Kidney tubule cell (primary cell): ENCODE data around the gene LIN7B.
"Not testable (repeated sequence)": the region's sequence is repeated elsewhere in the genome, so short reads cannot be mapped to it uniquely, and the experiment has no call there.

Experiments
- DNase-seq: peaks from one replicate; pipeline ENCODE4 v3.0.0-alpha.2; 2018; ENCODE audit warnings: low spot score

Gene LIN7B

GRCh38 chr19:49119411-49120324, 5.5 kb downstream of the LIN7B start, which contains the start of gene PPFIA3:
Gene PPFIA3, plus strand, starts transcription at chr19:49119544. Its CDS starts 8,330 bp downstream, at chr19:49127874.
- peak; percentile 54 for DNase-seq

DNA sequence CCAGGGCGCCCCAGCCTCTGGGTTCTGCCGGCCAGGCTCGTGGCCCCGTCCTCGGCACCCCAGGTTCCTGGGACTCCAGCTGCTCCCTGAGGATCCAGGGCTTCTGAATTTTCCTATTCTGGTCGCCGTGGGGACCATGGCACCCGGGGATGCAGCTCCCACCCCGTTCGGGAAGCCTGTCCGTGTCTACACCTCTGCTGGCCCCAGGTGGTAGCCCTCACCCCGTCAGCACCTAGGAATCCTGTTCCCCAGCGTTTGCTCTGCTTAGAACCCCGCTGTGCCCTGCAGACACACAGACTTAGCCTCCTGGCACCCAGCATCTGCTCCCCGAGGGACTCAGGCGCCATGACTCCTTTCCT, 6.1 kb downstream of the LIN7B start:
- DNase-seq = no peak

DNA sequence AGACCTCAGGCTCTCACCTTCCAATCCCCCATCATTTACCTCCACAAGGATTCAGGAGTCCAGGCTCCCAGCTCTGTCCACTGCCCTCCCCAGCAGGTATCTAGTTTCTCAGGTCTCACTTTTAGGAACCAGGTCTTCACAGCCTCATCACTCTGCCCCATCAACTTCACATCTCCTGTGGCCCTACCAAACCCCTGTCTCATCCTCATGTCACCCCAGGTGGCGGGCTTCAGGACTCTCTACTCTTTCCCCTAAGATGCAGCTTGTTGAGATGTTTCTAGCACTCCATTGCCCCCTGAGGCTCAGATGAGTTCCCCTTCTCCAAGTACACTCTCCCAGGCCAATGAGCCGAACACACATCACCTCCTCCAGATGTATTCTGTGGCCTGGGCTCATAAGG, 6.7 kb downstream of the LIN7B start:
- DNase-seq = no peak

- DNase-seq = not testable (repeated sequence)
These were observed 7.7 kb downstream of the LIN7B start for GRCh38 chr19:49121841-49122240.

GRCh38 chr19:49123285-49123684, 9.1 kb downstream of the LIN7B start:
- DNase-seq = not testable (repeated sequence)

- DNase-seq = no peak
These were observed 11.0 kb downstream of the LIN7B start for GRCh38 chr19:49125025-49125731.

DNA sequence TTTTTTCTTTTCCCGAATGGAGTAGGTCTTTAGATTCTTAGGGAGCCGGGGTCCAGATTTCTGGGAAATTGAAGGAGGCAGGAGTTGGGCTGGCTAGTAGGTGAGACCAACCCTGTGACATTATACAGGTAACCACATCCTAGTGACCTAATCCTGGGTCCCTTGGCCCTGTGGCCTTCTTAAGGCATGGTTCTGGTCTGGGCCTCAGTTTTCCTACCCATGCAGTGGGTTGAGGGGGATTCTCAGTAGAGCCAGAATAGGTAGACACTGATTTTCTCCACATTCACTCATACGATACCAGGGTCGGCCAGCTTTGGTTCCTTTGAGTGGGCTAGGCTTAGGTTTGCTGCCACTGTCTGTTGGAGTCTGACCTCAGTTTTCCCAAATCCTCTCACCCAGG, 12.4 kb downstream of the LIN7B start:
- DNase-seq = no peak

DNA sequence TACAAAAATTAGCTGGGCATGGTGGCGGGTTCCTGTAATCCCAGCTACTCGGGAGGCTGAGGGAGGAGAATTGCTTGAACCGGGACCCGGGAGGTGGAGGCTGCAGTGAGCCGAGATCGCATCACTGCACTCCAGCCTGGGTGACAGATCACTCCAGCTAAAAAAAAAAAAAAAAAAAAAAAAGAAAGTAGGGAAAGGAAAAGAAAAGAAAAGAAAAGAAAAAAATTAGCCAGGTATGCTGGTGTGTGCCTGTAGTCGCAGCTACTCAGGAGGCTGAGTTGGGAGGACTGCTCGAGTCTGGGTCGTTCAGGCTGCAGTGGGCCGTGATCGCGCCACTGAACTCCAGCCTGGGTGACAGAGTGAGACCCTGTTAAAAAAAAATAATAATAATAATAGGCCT, 13.1 kb downstream of the LIN7B start:
- not testable (repeated sequence) for DNase-seq

DNA sequence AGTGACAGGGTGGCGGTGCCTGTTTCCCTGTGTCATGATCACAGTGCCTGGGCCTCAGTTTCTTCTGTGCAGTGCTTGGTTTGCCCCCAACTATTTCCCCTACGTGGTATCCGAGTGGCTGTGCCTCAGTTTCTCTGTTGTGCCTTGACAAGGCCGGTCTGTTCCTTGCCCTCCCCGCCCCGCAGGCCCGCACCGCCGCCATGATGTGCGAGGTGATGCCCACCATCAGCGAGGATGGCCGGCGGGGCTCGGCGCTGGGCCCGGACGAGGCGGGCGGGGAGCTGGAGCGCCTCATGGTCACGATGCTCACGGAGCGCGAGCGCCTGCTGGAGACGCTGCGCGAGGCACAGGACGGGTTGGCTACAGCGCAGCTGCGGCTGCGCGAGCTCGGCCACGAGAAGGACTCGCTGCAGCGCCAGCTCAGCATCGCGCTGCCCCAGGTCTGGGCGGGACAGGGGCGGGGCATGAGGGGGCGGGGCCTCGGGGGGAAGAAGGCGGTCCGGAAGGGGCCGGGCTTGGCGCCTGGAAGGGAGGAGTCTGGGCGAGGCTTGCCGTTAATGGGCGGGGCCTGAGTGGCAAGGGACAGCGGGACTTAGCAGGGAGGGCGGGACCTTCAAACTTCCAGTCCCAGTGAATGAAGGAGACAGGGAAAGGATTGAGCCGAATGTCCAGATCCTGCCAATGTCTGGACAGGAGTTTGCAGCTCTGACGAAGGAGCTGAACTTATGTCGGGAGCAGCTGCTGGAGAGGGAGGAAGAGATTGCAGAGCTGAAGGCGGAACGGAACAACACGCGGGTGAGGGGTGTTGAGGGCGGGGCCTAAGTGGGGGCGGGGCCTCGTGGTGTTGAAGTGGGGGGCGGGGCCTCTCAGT, 13.7 kb downstream of the LIN7B start:
- DNase-seq = peak; percentile 96

- no peak for DNase-seq
These were observed 14.5 kb downstream of the LIN7B start for GRCh38 chr19:49128545-49129237.

- DNase-seq = no peak
These were observed 15.0 kb downstream of the LIN7B start for GRCh38 chr19:49129238-49129583.

DNA sequence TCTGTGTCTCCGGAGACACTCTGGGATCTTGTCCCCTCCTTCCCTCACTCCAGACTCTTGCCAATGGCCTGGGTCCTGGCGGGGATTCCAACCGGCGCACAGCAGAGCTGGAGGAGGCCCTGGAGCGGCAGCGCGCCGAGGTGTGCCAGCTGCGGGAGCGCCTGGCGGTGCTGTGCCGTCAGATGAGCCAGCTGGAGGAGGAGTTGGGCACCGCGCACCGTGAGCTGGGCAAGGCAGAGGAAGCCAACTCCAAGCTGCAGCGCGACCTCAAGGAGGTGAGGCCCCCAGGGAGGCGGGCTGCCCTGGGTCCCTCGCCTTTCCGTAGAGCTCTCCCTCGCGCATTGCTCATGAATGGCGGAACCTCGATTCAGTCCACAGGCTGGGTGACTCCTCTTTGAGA, 16.2 kb downstream of the LIN7B start:
- no peak for DNase-seq

DNA sequence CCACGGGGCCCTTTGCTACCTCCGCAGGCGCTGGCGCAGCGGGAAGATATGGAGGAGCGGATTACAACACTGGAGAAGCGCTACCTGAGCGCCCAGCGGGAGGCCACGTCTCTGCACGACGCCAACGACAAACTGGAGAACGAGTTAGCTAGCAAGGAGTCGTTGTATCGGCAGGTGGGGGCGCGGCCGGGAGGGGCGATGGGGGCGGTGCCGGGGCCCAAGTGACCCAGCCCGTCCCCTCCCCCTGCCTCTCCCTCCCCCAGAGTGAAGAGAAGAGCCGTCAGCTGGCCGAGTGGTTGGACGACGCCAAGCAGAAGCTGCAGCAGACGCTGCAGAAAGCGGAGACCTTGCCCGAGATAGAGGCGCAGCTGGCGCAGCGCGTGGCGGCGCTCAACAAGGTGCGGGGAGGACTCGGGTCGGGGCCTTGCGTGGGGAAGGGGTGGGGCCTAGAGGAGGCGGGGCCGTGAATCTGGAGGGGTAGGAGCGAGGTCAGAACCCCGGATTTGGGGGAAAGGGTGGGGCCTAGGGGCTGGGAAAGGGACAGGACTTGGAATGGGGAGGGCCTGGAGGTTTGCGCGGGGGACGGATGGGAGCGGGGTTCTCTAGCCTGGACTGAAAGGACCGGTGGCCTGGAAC, 18.9 kb downstream of the LIN7B start:
- no peak for DNase-seq

DNA sequence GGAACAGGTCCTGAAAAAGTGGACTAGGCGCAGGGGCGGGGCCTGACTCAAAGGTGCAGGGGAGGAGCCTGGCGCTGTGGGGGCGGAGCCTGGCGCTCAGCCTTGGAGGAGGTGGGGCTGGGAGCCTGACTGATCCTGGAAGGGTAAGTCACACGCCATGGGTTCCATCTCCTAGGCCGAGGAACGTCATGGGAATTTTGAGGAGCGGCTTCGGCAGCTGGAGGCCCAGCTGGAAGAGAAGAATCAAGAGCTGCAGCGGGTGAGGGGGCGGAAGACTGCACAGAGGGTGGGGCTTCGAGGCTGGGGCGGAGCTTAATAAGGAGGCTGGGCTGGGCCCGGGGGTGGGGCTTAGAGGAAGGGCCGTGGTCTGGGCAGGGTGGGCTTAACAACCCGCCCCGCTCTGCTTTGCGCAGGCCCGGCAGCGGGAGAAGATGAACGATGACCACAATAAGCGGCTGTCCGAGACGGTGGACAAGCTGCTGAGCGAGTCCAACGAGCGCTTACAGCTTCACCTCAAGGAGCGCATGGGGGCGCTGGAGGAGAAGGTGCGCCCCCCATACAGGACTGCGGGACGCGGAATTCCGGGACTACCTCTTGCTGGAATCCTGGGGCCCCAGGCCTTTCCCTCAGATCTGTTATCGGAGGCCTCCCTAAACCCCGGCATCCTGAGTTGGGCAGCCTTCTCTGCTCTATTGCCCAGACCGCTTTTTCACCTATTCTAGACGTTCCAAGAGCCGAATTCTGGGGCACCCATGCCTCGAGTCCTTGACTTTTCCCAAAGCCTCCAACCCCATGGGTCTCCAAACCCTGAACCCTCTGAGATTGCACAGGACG, 19.7 kb downstream of the LIN7B start:
- DNase-seq = peak; percentile 71

GRCh38 chr19:49135686-49136085, 21.5 kb downstream of the LIN7B start:
- no peak for DNase-seq

- no peak for DNase-seq
These were observed 22.6 kb downstream of the LIN7B start for GRCh38 chr19:49136771-49137171.

DNA sequence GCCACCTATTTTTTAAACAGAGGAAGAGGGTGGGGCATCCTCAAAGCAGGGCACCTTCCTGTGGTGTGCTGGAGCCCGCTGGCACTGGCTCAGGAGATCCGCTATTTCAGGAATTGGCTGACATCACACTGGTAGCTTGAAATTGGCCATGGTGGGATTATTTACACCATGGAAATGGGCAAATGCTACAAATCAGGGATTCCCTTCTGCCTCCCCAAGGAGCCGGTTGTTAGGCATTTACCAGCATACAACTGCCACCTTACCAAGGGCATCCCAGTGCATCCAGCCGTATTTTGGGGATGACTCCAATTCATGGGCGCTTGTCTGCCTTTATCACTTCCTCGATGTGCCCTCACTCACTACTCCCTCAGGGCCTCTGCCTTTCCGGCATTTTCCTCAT, 26.8 kb downstream of the LIN7B start:
- no peak for DNase-seq

- DNase-seq = no peak
These were observed 27.2 kb downstream of the LIN7B start for GRCh38 chr19:49141352-49141751.

GRCh38 chr19:49142866-49143335, 28.7 kb downstream of the LIN7B start:
- peak; percentile 92 for DNase-seq
